ENCODE results near the gene DIS3L2.

DIS3L2 gene

GRCh38 chr2:232246245-232246644 lies 284.7 kb downstream of the DIS3L2 start:
- no peak for TF ChIP-seq CTCF (IDR thresholded peaks at IDR 0.05; ENCODE audit: low read depth, low read length)
- Histone ChIP-seq H3K27ac (no peak overlapping the region), H3K9me3 (ENCODE audit: severe bottlenecking) (no peaks in the 10 kb centered on the region), H3K4me3 (ENCODE audit: low read depth, low read length) (no peak overlapping the region), H3K27me3 (ENCODE audit: insufficient read depth, low read depth, severe bottlenecking) (no peaks in the 10 kb centered on the region), H3K36me3 (no peaks in the 10 kb centered on the region)
- DNase-seq = no peak

DNA sequence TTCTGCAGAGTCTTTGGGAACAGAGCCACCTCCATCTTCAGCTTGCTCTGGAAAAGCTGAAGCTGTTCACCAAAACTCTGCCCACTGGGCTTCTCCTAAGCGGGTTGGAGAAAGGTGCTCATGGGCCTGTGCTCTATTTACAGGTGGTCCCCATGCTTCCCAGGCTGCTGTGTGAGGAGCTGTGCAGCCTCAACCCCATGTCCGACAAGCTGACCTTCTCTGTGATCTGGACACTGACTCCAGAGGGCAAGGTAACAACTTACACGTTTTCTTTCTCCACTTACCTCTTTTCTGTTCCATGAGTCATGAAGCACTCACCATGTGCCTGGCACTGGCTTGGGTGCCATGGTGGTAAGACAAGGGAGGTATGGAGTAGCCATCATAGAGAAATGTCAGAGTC lies 287.6 kb downstream of the DIS3L2 start:
- Histone ChIP-seq H3K36me3 (no peaks in the 10 kb centered on the region), H3K27me3 (ENCODE audit: insufficient read depth, low read depth, severe bottlenecking) (no peaks in the 10 kb centered on the region), H3K4me3 (ENCODE audit: low read depth, low read length) (no peak overlapping the region), H3K27ac (no peak overlapping the region), H3K9me3 (ENCODE audit: severe bottlenecking) (no peaks in the 10 kb centered on the region)
- DNase-seq = no peak
- TF ChIP-seq CTCF (IDR thresholded peaks at IDR 0.05; ENCODE audit: low read depth, low read length) = no peak

DNA sequence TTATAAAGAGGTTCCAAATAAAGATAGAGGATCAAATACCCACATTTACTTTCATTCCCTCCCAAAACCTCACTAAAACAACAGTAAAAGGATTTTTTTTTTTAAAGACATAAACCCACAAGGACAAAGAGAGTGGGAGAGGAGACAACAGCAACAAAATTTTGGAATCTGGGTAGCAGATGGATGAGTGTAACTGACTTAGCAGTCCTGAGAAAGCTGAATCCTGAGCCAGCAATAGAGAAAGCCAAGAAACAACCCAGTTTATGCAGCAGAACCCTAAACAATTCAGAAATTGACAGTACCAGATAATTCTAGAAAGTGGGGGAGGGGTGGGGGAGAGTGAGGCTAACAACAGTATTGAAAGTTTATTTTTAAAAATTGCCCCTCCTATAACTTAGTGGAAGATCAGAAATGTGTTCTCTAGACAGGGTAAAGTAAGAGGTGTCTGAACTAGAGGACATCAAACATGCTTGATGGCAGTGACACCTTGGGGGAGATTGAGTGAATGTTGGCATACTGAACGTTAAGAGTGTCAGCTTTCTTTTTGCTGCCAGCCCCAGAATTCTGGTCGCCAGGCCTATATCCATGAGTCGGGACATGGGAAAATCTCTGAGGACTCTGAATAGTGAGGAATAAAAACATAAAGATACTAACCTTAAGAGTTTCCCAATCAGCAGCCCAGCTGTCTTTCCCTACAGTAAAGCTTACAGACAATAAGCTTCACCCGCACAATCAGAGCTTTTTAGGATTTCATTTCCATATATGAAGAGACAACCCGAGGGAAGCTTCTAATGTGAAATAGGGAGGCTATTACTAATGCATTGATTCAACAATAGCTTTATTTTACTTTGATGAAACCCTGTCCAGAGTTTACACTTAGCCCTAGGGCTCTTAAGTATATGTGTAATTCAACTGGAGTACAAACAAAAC lies 289.0 kb downstream of the DIS3L2 start:
- TF ChIP-seq CTCF (IDR thresholded peaks at IDR 0.05; ENCODE audit: low read depth, low read length) = no peak
- no peak for DNase-seq
- no peaks in the 10 kb centered on the region for H3K9me3 ChIP-seq (ENCODE audit: severe bottlenecking)
- H3K4me3 ChIP-seq (ENCODE audit: low read depth, low read length) = no peak overlapping the region
- no peaks in the 10 kb centered on the region for H3K27me3 ChIP-seq (ENCODE audit: insufficient read depth, low read depth, severe bottlenecking)
- H3K27ac ChIP-seq = no peak overlapping the region
- no peaks in the 10 kb centered on the region for H3K36me3 ChIP-seq

- H3K27me3 ChIP-seq (ENCODE audit: insufficient read depth, low read depth, severe bottlenecking) = no peaks in the 10 kb centered on the region
- no peak overlapping the region for H3K27ac ChIP-seq
- TF ChIP-seq CTCF (IDR thresholded peaks at IDR 0.05; ENCODE audit: low read depth, low read length) = no peak
- H3K36me3 ChIP-seq = no peaks in the 10 kb centered on the region
- no peak for DNase-seq
- H3K4me3 ChIP-seq (ENCODE audit: low read depth, low read length) = no peak overlapping the region
- no peaks in the 10 kb centered on the region for H3K9me3 ChIP-seq (ENCODE audit: severe bottlenecking)
These were observed 293.5 kb downstream of the DIS3L2 start for GRCh38 chr2:232255033-232255432.

- H3K27me3 ChIP-seq (ENCODE audit: insufficient read depth, low read depth, severe bottlenecking) = no peaks in the 10 kb centered on the region
- no peak overlapping the region for H3K4me3 ChIP-seq (ENCODE audit: low read depth, low read length)
- no peak overlapping the region for H3K27ac ChIP-seq
- no peak for DNase-seq
- no peaks in the 10 kb centered on the region for H3K9me3 ChIP-seq (ENCODE audit: severe bottlenecking)
- peaks cover 8% of the 10 kb centered on the region for H3K36me3 ChIP-seq
- TF ChIP-seq CTCF (IDR thresholded peaks at IDR 0.05; ENCODE audit: low read depth, low read length) = no peak
These were observed 298.6 kb downstream of the DIS3L2 start for GRCh38 chr2:232260075-232260474.

Measured in WERI-Rb-1 (cell line).